T-helper 17 cell (primary cell): ENCODE data around the gene DIRAS1. TPM values are rescaled to one million over a fixed set of nuclear protein-coding genes. Genes with fewer than 3 reads are reported as not detected.

Experiments used
- ATAC-seq: fragments of 150-1000 bp; cut with Tn5 transposase; 2 replicates; pipeline ENCODE4 v1.10.0; 2021; ENCODE audit warnings: mild to moderate bottlenecking, moderate library complexity
- DNase-seq, 3 donors: peaks; one replicate each; pipeline versions ENCODE4 v3.0.0 to v3.0.0-alpha.2; 2020 to 2021
- H3K9me3 ChIP-seq: one replicate; pipeline ENCODE4 v1.7.0; 2013; ENCODE audit warnings: low read length, mild to moderate bottlenecking; ENCODE audit not compliant: control insufficient read depth, poor library complexity, severe bottlenecking
- H3K27ac Mint-ChIP-seq: one replicate; pipeline ENCODE4 v1.8.0; 2022; ENCODE audit warnings: mild to moderate bottlenecking, moderate library complexity, mixed read lengths
- H3K27me3 Mint-ChIP-seq: one replicate; pipeline ENCODE4 v1.8.0; 2022; ENCODE audit warnings: mixed read lengths
- H3K36me3 Mint-ChIP-seq: one replicate; pipeline ENCODE4 v1.8.0; 2022; ENCODE audit warnings: low read depth, mixed read lengths
- H3K4me1 Mint-ChIP-seq: one replicate; pipeline ENCODE4 v1.8.0; 2022; ENCODE audit warnings: mild to moderate bottlenecking, mixed read lengths
- H3K4me3 Mint-ChIP-seq: one replicate; pipeline ENCODE4 v1.8.0; 2022; ENCODE audit warnings: mild to moderate bottlenecking, moderate library complexity, mixed read lengths
- total RNA-seq, 4 donors: library from RNA in 2 of 4; stranded (reverse) in 2 of 4; gene quantifications; one replicate each; pipeline ENCODE4 v1.2.3 and lab custom pipeline; 2022 to 2026

Gene DIRAS1
- total RNA-seq, 2 donors from 2014 or later: 0.40 to 0.42 TPM

DNA sequence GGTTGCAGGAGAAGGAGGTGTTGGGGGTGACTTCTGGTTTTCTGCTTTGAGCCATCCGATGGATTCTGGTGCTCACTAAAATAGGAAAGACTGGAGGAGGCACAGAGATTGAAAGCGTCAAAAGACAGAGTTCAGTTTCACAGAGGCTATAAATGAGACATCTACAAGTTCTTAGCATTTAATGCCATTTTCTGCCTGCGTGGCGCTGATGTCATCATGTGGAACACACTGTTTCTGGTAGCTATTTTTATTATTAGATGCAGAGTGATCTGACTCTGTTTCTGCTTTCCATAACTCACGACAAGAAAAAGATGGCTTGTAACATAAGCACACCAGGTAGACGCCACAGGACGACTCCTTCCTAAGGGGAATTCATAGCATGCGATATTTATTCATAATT lies 21.9 kb upstream of the DIRAS1 start:
- Mint-ChIP-seq H3K27me3 (peaks cover 12% of the 10 kb centered on the region), H3K36me3 (peaks cover 3% of the 10 kb centered on the region), H3K4me1 (peaks cover 13% of the 10 kb centered on the region), H3K4me3 (no peak overlapping the region), H3K27ac (no peak overlapping the region)
- no peaks in the 10 kb centered on the region for H3K9me3 ChIP-seq
- DNase-seq (no peak), ATAC-seq (no peak)

DNA sequence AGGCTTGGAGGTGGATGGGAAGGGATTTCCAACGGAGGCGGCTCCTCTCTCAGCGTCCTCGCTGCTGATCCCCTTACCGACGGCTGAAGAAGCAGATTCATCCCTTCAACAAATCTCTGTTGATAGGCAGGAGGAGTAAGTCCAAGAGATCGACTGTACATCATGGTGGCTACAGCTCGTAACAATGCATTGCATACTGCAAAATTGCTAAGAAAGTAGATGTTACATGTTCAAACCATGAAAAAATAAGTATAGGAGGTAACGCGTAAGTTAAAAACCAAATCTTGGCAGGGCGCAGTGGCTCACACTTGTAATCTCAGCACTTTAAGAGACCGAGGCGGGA lies 19.1 kb upstream of the DIRAS1 start:
- H3K4me1 Mint-ChIP-seq: peaks cover 16% of the 10 kb centered on the region
- ATAC-seq (peak; percentile 0), DNase-seq (no peak)
- no peaks in the 10 kb centered on the region for H3K9me3 ChIP-seq
- peak overlapping the region; percentile 88 for H3K4me3 Mint-ChIP-seq
- no peak overlapping the region for H3K27ac Mint-ChIP-seq
- peaks cover 3% of the 10 kb centered on the region for H3K36me3 Mint-ChIP-seq
- H3K27me3 Mint-ChIP-seq: peaks cover 12% of the 10 kb centered on the region

DNA sequence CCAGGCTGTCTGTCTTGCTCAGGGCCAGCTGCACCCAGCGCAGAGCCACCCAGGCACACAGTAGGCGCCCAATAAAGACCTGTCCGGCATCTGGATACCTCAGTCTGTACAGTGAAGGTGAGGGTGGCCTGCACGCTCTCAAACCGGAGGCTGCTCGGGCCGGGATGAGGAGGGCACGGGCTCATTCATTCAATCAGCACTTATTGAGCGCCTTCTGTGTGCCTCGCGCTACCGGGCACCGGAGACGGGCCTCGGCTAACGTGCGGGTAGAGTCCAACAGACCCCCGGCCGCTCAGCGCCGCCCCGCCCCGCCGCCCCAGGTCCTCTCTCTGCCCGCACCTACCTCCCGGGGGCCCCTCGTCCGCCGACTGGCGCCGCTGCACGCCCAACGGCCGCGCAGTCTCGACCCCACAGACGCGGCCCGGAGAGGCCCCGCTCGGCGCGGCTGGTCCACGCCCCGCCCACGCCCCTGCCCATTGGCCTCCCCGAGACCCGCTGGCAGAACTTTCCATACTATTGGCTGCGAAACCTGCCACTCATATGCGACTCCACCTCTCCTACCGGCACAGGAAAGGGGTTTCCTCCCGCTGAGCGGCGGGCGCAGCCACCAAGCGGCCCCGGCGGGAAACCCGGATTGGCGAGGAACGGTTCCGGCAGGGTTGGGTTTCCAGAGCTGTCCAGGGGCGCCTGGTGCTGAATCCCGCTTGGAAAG lies 18.6 kb upstream of the DIRAS1 start, which contains the start of gene SLC39A3:
TSS of gene SLC39A3 (minus strand) at position 416 of the 712 bp plus-strand sequence. CDS start 2,760 bp downstream, outside the sequence.
- ATAC-seq (peak; percentile 100), DNase-seq (peak; percentile 94 to 99 (median 96))
- H3K27me3 Mint-ChIP-seq: peaks cover 12% of the 10 kb centered on the region
- no peaks in the 10 kb centered on the region for H3K9me3 ChIP-seq
- H3K4me1 Mint-ChIP-seq: peaks cover 16% of the 10 kb centered on the region
- H3K27ac Mint-ChIP-seq: no peak within 1 kb of the TSS
- peaks cover 3% of the 10 kb centered on the region for H3K36me3 Mint-ChIP-seq
- H3K4me3 Mint-ChIP-seq: peak within 1 kb of the TSS; percentile 88

DNA sequence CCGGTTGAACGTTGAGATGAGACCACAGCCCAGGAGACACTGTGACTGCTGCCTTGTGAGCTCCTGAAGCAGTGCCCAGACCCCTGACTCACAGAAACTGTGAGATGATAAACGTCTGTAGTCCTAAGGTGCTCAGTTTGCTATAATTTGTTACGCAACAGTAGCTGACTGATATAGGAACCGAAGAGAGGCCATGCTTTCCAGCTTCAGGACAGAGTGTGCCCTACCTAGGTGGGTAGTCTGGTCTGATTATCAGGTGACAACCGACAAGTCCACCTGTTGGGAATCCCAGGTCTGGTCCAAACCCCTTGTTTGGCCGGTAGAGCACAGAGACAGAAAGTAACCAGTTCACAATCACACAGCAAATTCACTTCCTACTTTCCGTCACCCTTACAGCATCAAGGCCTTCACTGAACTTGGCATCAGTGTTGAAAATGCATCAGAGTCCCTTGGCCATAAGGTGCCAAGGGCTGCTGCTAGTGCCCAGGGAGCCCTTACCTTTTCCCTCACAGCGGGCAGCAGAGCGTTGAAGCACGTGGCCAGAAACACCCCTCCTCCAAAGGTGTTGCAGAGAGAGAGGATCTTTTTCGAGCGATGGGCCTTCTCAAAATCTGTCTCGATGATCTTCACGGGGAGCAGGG lies 15.5 kb upstream of the DIRAS1 start:
- Mint-ChIP-seq H3K4me1 (peaks cover 16% of the 10 kb centered on the region), H3K27me3 (no peaks in the 10 kb centered on the region), H3K4me3 (no peak overlapping the region), H3K27ac (no peak overlapping the region), H3K36me3 (peaks cover 2% of the 10 kb centered on the region)
- DNase-seq: no peak
- no peak for ATAC-seq
- H3K9me3 ChIP-seq: no peaks in the 10 kb centered on the region

DNA sequence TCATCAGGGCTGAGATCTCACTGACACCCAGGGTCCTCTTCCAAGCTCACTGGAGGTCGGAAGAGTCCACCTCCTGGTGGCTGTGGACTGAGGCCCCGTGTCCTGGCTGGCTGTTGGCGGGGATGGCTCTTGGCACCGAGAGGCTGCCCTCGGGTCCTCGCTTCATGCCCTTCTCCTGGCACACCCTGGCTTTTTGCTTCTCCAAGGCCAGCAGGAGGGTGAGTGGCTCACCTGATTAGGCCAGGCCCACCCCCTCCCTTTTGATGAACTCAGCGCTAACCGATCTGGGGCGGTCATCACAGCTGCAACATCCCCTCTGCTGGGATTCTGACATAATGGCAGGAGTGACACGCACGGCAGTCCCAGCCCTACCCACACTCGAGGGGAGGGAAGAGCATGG lies 14.2 kb upstream of the DIRAS1 start:
- Mint-ChIP-seq H3K4me3 (no peak overlapping the region), H3K4me1 (peaks cover 16% of the 10 kb centered on the region), H3K27me3 (no peaks in the 10 kb centered on the region), H3K27ac (no peak overlapping the region), H3K36me3 (peaks cover 2% of the 10 kb centered on the region)
- no peaks in the 10 kb centered on the region for H3K9me3 ChIP-seq
- ATAC-seq (no peak), DNase-seq (no peak)

DNA sequence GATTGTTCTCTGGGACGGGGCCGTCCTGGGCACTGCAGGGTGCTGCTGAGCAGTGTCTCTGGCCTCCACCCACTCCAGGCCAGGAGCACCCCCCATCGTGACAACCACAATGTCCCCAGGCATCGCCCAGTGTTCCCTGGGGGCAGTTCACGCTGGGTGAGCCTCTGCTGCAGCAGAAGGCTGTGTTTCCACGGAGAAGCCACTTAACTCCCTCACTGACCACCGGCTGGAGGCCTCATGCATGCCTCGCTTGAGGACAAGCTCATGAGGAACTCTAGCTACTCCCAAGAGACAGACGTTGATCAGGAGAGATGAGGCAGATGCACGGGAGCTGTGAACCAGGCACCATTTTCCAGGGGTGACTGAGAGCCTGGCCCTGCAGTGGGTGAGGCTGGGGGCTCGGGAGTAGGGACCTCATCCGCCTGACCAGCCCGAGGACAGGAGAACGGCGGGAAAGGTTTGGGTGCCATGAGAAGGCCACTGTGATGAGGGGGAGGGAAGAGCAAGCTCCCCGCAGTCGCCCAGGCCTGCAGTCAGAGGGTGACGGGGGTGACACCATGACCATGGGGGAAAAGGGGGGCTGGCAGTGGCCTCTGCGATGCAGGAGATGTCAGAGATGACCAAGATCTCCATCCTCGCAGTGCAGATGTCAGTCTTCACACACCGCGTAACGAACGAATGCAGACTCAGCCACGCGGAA lies 13.6 kb upstream of the DIRAS1 start:
- no peaks in the 10 kb centered on the region for H3K9me3 ChIP-seq
- H3K4me3 Mint-ChIP-seq: peak overlapping the region; percentile 37
- peaks cover 2% of the 10 kb centered on the region for H3K36me3 Mint-ChIP-seq
- H3K4me1 Mint-ChIP-seq: peaks cover 13% of the 10 kb centered on the region
- H3K27me3 Mint-ChIP-seq: no peaks in the 10 kb centered on the region
- DNase-seq (no peak), ATAC-seq (no peak)
- no peak overlapping the region for H3K27ac Mint-ChIP-seq

DNA sequence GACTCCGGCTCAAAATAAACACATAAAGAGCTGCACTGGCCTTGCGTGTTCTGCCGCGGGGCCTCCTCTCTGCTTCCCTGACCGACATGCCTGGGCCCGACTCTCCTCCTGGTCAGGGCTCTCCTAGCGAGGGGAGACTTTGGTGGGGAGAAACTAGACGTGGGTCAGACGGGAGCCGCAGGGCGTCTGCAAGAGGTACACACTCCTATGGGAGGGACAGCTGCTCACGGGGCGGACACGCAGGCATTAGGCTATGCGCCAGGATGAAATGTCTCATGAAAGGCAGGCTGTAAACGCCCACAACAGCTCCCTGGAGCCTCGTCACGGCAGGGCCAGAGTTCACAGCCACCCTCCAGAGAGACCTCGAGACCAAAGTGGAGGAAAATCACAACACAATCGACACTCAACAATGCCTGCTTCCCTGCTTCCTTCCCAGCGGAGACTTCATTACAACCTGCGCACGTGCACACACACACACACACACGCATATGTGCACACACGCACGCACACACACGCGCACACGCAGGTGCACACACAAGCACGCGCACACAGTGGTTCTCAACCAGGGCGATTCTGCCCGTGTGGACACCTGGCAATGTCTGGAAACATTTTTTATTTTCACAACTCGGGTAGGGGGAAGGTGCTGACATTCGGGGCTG lies 12.9 kb upstream of the DIRAS1 start:
- Mint-ChIP-seq H3K4me3 (no peak overlapping the region), H3K36me3 (peaks cover 2% of the 10 kb centered on the region), H3K27me3 (no peaks in the 10 kb centered on the region), H3K4me1 (peaks cover 8% of the 10 kb centered on the region), H3K27ac (no peak overlapping the region)
- H3K9me3 ChIP-seq: no peaks in the 10 kb centered on the region
- no peak for ATAC-seq
- DNase-seq: no peak

DNA sequence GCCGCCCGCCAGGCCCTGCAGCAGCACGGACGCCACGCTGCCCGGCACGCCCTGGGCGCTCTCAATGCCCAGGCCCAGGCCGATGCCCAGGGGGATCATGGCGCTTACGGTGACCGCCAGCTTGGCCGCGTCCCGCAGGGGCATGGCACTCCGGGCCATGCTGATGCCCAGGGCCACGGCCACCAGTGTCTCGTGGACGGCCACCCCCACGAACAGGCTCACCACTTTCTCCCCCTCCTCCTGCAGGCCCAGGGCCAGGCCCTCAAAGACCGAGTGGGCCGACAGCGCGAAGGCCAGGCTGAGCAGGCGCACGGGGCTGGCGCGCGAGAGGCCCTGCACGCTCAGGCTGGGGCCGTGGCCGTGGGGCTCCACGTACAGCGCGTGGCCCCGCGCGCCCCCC lies 11.7 kb upstream of the DIRAS1 start:
- ATAC-seq: no peak
- Mint-ChIP-seq H3K27ac (no peak overlapping the region), H3K36me3 (peaks cover 2% of the 10 kb centered on the region)

DNA sequence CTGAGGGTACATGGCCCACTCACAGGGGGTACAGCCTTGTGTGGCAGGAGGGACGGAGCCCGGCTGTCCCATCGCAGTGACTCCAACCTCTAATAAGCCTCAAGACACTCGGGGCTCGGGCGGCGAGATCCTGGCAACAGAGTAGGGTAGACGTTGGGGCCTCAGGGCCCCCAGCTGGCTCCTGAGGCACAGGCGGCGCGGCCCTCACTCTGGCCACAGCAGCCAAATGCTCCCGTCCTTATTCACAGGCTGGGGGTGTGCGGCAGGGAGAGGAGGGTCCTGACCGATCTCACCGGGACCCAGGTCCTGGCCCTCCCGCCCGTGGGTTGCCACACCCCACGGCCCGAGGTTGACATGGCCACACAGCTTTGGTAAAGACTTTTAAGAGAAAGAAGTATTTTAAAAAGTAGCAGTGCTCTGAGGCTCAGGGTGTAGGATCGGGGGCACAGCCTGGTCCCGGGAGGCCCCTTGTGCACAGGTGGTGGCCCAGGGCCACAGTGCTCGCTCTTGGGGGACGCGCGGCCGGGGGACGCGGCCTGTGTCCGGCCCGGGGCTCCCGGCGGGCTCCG lies 11.1 kb upstream of the DIRAS1 start:
- Mint-ChIP-seq H3K36me3 (peaks cover 2% of the 10 kb centered on the region), H3K27ac (no peak overlapping the region), H3K4me3 (no peak overlapping the region), H3K27me3 (peaks cover 5% of the 10 kb centered on the region), H3K4me1 (peaks cover 2% of the 10 kb centered on the region)
- no peak for DNase-seq
- no peaks in the 10 kb centered on the region for H3K9me3 ChIP-seq
- no peak for ATAC-seq

More for the DNA sequence above, 11.7 kb upstream of the DIRAS1 start:
- H3K9me3 ChIP-seq: no peaks in the 10 kb centered on the region
- H3K4me3 Mint-ChIP-seq: no peak overlapping the region
- H3K27me3 Mint-ChIP-seq: peaks cover 1% of the 10 kb centered on the region
- DNase-seq: no peak
- H3K4me1 Mint-ChIP-seq: peaks cover 2% of the 10 kb centered on the region

DNA sequence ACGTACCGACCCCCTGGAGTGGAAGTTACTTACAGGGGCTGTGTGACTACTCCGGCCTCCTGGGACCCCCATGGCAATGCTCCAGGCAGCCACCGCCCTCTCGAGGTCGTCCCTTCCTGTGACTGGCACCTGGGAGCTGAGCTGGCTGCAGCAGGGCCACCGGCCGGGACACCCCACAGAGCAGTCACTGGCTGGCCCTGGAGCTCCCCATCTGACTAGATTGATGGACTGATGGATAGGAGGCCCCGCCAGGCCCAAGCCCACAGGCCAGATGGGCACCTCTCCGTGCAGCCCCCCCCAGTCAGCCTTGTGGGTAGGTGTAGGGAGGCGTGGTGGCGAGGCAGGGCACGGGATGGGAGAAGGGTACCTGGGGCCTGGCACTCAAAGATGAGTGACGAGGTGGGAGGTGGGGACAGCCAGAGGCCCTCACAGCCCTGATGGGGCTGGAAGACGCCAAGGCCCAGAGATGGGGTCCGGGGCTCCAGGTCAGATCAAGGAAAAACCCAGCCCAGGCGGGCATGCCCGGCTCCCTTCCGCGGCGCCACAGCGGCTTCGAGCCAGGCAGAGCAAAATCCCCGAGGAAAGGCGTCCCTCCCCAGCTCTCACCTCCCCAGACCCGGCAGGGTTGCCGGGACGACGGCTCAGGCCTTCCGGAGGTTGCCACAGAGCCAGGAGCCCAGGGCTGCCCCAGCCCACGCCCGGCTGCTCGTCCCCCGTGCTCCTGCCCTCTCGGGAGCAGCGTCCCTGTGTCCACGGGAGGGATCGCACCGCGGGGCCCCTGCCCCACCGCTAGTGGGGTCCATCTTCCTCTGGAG lies 10.2 kb upstream of the DIRAS1 start:
- H3K4me1 Mint-ChIP-seq: no peaks in the 10 kb centered on the region
- H3K27me3 Mint-ChIP-seq: peaks cover 7% of the 10 kb centered on the region
- no peak overlapping the region for H3K4me3 Mint-ChIP-seq
- no peak overlapping the region for H3K27ac Mint-ChIP-seq
- ATAC-seq: no peak
- H3K9me3 ChIP-seq: no peaks in the 10 kb centered on the region
- DNase-seq: no peak
- H3K36me3 Mint-ChIP-seq: peaks cover 2% of the 10 kb centered on the region

DNA sequence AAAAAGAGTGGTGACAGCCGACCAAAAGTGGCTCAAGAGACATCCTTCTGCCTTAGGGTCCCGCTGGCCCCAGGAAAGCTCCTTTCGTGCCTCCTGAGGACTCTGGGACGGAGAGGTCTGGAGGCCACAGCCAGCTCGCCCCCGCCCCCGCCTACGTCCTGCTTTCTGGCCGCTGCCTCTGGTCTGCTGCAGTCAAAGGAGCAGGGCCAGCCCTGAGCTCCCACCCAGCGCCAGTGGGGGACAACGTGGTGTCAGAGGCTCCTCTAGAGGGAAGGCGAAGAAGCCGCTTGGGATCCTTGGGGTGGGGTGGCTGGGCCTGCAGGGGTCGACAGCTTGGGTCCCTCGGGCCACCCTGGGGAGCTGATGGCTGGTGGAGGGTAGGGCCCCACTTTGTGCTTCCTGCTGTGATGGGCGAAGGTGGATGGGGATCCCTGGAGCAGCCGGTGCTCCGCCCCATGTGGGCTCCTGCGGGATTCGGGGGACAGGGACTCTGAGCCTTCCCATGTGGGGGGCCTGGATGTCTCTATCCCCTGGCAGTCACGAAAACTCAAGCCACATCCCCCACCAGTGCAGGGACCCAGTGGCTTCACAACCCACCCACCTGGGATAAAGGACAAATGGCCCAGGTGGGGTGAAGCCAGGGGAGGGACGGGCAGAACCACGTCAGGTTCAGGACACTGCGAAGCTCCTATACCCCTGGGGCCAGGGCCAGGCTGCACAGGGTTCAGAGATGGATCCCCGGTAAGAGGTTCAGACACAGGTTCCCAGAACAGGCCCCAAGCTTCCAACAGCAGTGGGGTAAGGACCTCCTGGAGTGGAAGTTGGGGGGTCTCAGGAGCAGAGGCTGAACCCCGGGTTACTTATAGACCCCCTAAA lies 9.0 kb upstream of the DIRAS1 start:
- DNase-seq: no peak
- H3K4me3 Mint-ChIP-seq: no peak overlapping the region
- no peak for ATAC-seq
- no peaks in the 10 kb centered on the region for H3K4me1 Mint-ChIP-seq
- H3K36me3 Mint-ChIP-seq: peaks cover 2% of the 10 kb centered on the region
- H3K9me3 ChIP-seq: no peaks in the 10 kb centered on the region
- no peak overlapping the region for H3K27ac Mint-ChIP-seq
- peaks cover 15% of the 10 kb centered on the region for H3K27me3 Mint-ChIP-seq
